Measurements from ENCODE around the gene GRIN2A. TPM values are rescaled to one million over a fixed set of nuclear protein-coding genes. Genes with fewer than 3 reads are reported as not detected.

GRIN2A gene
- total RNA-seq, 1 donor from 2014 or later = not detected

DNA sequence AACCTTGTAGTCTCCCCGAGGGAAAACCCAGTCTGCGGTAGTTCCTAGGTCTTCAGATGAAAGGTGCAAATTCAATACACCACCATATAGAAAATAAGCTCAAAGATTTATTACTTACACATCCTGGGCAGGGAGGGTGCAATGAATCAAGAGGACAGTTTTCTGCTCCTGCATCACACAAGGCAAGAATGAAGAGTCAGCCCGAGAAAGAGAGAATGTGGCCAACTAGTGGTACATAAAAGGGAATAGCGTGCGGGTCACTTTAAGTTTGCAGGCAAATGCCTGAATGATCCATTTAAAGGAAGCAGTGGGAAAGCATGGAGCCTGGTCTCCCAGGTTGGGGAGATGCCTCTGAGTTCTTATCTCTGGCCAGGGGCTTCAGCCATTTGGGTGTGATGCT is 403.4 kb downstream of the GRIN2A start:
- no peak for FAIRE-seq
- Histone ChIP-seq H3K4me3 (ENCODE audit: low read depth, low read length) (no peak overlapping the region), H3K36me3 (ENCODE audit: control insufficient read depth, insufficient read depth, low read length) (no peaks in the 10 kb centered on the region), H3K27me3 (ENCODE audit: control insufficient read depth, insufficient read depth, low read length) (no peaks in the 10 kb centered on the region)
- TF ChIP-seq, protein P1, sequence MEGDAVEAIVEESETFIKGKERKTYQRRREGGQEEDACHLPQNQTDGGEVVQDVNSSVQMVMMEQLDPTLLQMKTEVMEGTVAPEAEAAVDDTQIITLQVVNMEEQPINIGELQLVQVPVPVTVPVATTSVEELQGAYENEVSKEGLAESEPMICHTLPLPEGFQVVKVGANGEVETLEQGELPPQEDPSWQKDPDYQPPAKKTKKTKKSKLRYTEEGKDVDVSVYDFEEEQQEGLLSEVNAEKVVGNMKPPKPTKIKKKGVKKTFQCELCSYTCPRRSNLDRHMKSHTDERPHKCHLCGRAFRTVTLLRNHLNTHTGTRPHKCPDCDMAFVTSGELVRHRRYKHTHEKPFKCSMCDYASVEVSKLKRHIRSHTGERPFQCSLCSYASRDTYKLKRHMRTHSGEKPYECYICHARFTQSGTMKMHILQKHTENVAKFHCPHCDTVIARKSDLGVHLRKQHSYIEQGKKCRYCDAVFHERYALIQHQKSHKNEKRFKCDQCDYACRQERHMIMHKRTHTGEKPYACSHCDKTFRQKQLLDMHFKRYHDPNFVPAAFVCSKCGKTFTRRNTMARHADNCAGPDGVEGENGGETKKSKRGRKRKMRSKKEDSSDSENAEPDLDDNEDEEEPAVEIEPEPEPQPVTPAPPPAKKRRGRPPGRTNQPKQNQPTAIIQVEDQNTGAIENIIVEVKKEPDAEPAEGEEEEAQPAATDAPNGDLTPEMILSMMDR (IDR thresholded peaks at IDR 0.05; ENCODE audit: insufficient read depth, low read length, severe bottlenecking) = no peak
- no peak for DNase-seq (ENCODE audit: low read depth)

DNA sequence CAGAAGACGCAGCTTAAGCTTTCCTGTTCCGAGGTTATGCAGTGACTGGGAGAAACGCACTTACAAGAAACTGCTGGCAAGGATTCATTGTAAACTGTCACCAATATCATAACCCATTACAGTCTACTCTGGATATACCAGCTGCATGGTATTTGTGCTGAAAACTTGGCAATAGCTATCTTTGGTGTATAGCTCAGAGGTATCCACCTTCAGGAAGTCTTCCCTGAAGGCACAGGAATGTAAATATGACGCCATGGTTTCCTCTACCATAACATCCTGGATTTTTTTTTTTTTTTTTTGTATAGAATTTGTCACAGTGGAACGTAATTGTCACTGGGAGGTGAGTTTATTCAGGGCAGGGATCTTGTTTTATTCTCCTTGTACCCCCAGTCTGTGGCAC is 406.2 kb downstream of the GRIN2A start:
- no peak for FAIRE-seq
- TF ChIP-seq, protein P1 (IDR thresholded peaks at IDR 0.05; ENCODE audit: insufficient read depth, low read length, severe bottlenecking) = no peak
- H3K36me3 ChIP-seq (ENCODE audit: control insufficient read depth, insufficient read depth, low read length) = no peaks in the 10 kb centered on the region
- no peaks in the 10 kb centered on the region for H3K27me3 ChIP-seq (ENCODE audit: control insufficient read depth, insufficient read depth, low read length)
- no peak for DNase-seq (ENCODE audit: low read depth)
- no peak overlapping the region for H3K4me3 ChIP-seq (ENCODE audit: low read depth, low read length)

DNA sequence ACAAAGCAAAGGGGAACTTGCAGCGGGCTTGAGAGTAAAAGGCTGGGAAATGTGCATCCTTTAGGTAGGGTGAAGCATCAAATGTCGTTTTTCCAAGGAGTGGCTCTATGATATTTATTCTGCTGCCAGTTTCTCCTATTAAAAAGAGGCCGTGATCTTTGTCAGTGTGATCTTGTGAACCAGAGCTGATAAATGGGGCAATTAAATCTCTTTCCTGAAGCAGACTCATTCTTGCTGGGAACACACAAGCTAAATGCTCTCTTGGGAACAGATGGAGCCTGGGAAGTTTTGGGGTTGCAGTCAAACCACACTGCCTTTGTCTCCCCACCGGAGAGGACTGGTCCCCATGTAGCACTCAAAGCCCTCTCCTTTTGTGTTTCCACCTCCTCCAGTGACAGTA is 408.9 kb downstream of the GRIN2A start:
- H3K27me3 ChIP-seq (ENCODE audit: control insufficient read depth, insufficient read depth, low read length) = no peaks in the 10 kb centered on the region
- TF ChIP-seq, protein P1 (IDR thresholded peaks at IDR 0.05; ENCODE audit: insufficient read depth, low read length, severe bottlenecking) = no peak
- no peak for DNase-seq (ENCODE audit: low read depth)
- FAIRE-seq = no peak
- no peak overlapping the region for H3K4me3 ChIP-seq (ENCODE audit: low read depth, low read length)
- no peaks in the 10 kb centered on the region for H3K36me3 ChIP-seq (ENCODE audit: control insufficient read depth, insufficient read depth, low read length)

DNA sequence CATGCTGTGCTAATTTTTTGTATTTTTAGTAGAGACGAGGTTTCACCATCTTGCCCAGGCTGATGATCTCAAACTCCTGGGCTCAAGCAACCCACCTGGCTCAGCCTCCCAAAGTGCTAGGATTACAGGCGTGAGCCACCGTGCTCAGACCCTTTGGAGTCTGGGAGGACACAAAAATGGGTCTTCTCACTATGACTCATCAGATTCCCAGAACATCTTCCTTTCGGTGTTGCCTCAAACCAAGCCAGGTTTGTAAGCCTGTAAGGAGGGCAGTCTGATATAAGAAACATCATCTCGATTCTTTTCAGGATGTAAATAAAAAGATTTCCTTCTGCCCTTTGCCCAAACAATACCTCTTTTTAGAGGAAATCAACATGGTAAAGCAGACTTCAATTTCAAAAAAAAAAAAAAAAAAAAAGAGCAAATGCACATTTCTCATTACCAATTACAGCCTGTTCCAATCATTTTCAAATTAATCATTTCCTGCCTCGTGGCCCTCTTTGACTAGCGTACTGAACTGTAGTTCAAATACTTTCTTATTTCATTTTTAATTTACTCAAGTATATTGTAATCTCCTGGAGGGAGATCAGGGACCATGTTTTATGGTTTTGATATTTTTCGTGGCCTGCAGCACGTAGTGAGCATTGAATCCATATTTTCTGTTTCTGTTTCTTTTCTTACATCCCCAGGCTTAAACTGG is 409.6 kb downstream of the GRIN2A start:
- no peak for FAIRE-seq

DNA sequence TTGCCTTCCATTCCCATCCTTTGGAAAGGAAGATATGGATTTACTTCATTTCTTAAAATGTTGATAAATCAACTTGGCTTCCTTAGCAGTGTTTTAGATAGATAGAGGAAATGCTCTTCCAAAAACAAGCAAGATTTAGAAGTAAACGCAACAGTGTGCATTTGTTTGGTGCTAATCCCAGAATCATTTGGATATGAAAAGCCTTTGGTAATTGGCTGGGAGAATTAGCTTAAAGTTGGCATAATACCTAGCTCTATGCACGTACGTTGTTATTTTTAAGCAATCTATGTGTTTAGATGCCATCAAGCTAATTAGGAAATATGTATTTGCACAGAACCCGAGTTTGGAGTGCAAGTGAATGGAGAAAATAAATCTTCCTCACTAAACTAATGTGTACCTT is 415.3 kb downstream of the GRIN2A start:
- no peak for FAIRE-seq
- H3K27me3 ChIP-seq (ENCODE audit: control insufficient read depth, insufficient read depth, low read length) = no peaks in the 10 kb centered on the region
- H3K36me3 ChIP-seq (ENCODE audit: control insufficient read depth, insufficient read depth, low read length) = no peaks in the 10 kb centered on the region
- TF ChIP-seq, protein P1 (IDR thresholded peaks at IDR 0.05; ENCODE audit: insufficient read depth, low read length, severe bottlenecking) = no peak
- no peak overlapping the region for H3K4me3 ChIP-seq (ENCODE audit: low read depth, low read length)
- DNase-seq (ENCODE audit: low read depth) = no peak

More for the DNA sequence above, 409.6 kb downstream of the GRIN2A start:
- H3K36me3 ChIP-seq (ENCODE audit: control insufficient read depth, insufficient read depth, low read length) = no peaks in the 10 kb centered on the region
- DNase-seq (ENCODE audit: low read depth) = no peak
- no peaks in the 10 kb centered on the region for H3K27me3 ChIP-seq (ENCODE audit: control insufficient read depth, insufficient read depth, low read length)
- TF ChIP-seq, protein P1 (IDR thresholded peaks at IDR 0.05; ENCODE audit: insufficient read depth, low read length, severe bottlenecking) = no peak
- no peak overlapping the region for H3K4me3 ChIP-seq (ENCODE audit: low read depth, low read length)

DNA sequence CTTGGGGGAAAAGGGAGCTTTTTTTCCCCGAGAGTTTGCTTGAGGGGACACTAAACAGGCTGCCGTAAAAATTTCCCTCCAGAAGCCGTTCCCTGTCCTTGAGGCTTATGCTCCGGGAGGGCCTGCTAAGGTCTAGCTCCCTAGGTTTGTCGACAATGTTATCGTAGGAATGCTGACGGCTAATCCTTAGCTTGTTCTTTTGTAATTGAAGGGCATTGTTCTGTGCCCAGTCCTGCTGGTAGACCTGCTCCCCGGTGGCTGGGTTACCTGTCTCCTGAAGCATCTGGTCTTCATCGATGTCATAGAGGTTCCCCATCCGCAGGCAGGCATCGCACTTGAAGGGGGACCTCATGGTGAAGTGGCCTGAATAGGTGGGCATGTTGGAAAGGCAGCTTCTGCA is 418.7 kb downstream of the GRIN2A start:
- no peak for FAIRE-seq
- no peak for DNase-seq (ENCODE audit: low read depth)
- Histone ChIP-seq H3K36me3 (ENCODE audit: control insufficient read depth, insufficient read depth, low read length) (no peaks in the 10 kb centered on the region), H3K4me3 (ENCODE audit: low read depth, low read length) (no peak overlapping the region), H3K27me3 (ENCODE audit: control insufficient read depth, insufficient read depth, low read length) (no peaks in the 10 kb centered on the region)
- TF ChIP-seq, protein P1 (IDR thresholded peaks at IDR 0.05; ENCODE audit: insufficient read depth, low read length, severe bottlenecking) = no peak

Measured in bronchial epithelial cell (primary cell).